ENCODE results near the gene FBXO34. TPM values are rescaled to one million over a fixed set of nuclear protein-coding genes. Genes with fewer than 3 reads are reported as not detected.

Gene FBXO34
- total and polyA plus RNA-seq, 2 of the 13 experiments (the other 11 are each of a cell fraction or from before 2014, with no cell fraction given) = 8.8 to 13.5 TPM

DNA sequence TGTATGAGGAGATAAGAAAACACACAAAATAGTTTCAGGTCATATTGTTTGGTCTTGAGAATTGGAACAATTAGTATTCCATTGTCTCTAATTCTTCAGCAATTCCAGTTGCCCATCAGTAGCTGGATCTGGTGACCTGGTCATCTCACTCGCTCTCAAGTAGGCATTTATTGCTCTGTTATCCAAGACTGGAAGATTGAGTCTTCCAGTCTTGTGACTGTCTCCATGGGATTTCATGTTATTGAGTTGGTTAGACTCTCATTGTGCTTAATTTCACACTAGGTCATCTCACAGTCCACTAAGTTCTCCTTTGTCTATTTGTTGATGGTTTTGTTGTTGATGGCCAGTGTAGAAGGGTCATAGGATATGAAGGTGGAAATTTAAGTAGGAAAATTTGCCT, 47.5 kb downstream of the FBXO34 start:
- BruUV-seq (replicated peaks) = no TSS peak
- H2AFZ ChIP-seq (ENCODE audit: low read length) = no peak overlapping the region

More for the DNA sequence above, 47.5 kb downstream of the FBXO34 start:
- Histone ChIP-seq H3K9me3 (ENCODE audit: low read length) (no peaks in the 10 kb centered on the region), H3K27ac (ENCODE audit: extremely low read length, insufficient read depth, low read length) (no peak overlapping the region), H3K4me2 (ENCODE audit: low read depth, low read length) (no peak overlapping the region), H3K4me3 (replicated peaks in 1 of 3; ENCODE audit: insufficient read depth in 1 of 3, low read depth in 2 of 3, low read length in 3 of 3) (no peak overlapping the region), H3K4me1 (ENCODE audit: insufficient read depth, low read length) (no peaks in the 10 kb centered on the region), H3K9ac (ENCODE audit: insufficient read depth, low read depth, low read length) (no peak overlapping the region), H3K79me2 (ENCODE audit: insufficient read depth, low read length) (peaks cover 8% of the 10 kb centered on the region), H4K20me1 (ENCODE audit: insufficient read depth, low read length) (no peaks in the 10 kb centered on the region), H3K36me3 (replicated peaks in 1 of 2; ENCODE audit: control insufficient read depth in 1 of 2, insufficient read depth in 2 of 2, low read length in 2 of 2) (peaks cover 0 to 12% of the 10 kb centered on the region in 2 experiments; a peak in 1 of 5 replicates), H3K27me3 (ENCODE audit: control insufficient read depth in 1 of 2, insufficient read depth in 2 of 2, low read length in 2 of 2) (no peaks in the 10 kb centered on the region)
- FAIRE-seq = no peak
- in situ Hi-C loops (cut with HindIII; ENCODE audit: extremely low pct_ligation_motif_present, low pct_unique_long_range_greater_than_20kb) (no loop called here), intact Hi-C loops (cut with micrococcal nuclease; ENCODE audit: unreplicated experiment) (no loop called here)
- ChIA-PET CTCF (ENCODE audit: low intra/inter-chr PET ratio, low total read pairs) (no interaction called here), POLR2A (no interaction called here)
- DNase-seq (ENCODE audit: low spot score) = no peak
- 94% methylated on average over 1 of the region's 1 CpG for WGBS (ENCODE audit: low lambda C conversion rate)
- no peak for ATAC-seq
- no peak for TF ChIP-seq RARG (CRISPR knock-in tag; IDR thresholded peaks at IDR 0.05; ENCODE audit: low read depth)
- TF ChIP-seq ATF6 (CRISPR knock-in tag; conservative IDR thresholded peaks at IDR 0.05) = no peak
- TF ChIP-seq ZNF616 (CRISPR knock-in tag; IDR thresholded peaks at IDR 0.05; ENCODE audit: low read depth) = no peak
- no peak for TF ChIP-seq NFKBIZ (CRISPR knock-in tag; IDR thresholded peaks at IDR 0.05)
- no peak for TF ChIP-seq E2F2 (CRISPR knock-in tag; IDR thresholded peaks at IDR 0.05; ENCODE audit: borderline replicate concordance)
- TF ChIP-seq FOXO4 (CRISPR knock-in tag; conservative IDR thresholded peaks at IDR 0.05) = no peak
- TF ChIP-seq KLF13 (CRISPR knock-in tag; IDR thresholded peaks at IDR 0.05) = no peak
- no peak for TF ChIP-seq ZNF513 (CRISPR knock-in tag; conservative IDR thresholded peaks at IDR 0.05)
- no peak for TF ChIP-seq GTF3A (CRISPR knock-in tag; conservative IDR thresholded peaks at IDR 0.05)
- no peak for TF ChIP-seq SSRP1 (CRISPR knock-in tag; IDR thresholded peaks at IDR 0.05)
- TF ChIP-seq BRD4 (CRISPR knock-in tag; IDR thresholded peaks at IDR 0.05) = no peak
- TF ChIP-seq GATAD1 (CRISPR knock-in tag; IDR thresholded peaks at IDR 0.05) = no peak
- TF ChIP-seq ZBTB7A (CRISPR knock-in tag; IDR thresholded peaks at IDR 0.05) = no peak
- TF ChIP-seq ZNF136 (CRISPR knock-in tag; IDR thresholded peaks at IDR 0.05; ENCODE audit: low read depth) = no peak
- no peak for TF ChIP-seq HINFP (CRISPR knock-in tag; IDR thresholded peaks at IDR 0.05; ENCODE audit: low read depth)
- TF ChIP-seq THAP8 (CRISPR knock-in tag; IDR thresholded peaks at IDR 0.05; ENCODE audit: borderline replicate concordance) = no peak
- TF ChIP-seq NFYC (CRISPR knock-in tag; IDR thresholded peaks at IDR 0.05) = no peak

Data from HepG2 (cell line).